Measurements from ENCODE around the gene KCND2.

DNA sequence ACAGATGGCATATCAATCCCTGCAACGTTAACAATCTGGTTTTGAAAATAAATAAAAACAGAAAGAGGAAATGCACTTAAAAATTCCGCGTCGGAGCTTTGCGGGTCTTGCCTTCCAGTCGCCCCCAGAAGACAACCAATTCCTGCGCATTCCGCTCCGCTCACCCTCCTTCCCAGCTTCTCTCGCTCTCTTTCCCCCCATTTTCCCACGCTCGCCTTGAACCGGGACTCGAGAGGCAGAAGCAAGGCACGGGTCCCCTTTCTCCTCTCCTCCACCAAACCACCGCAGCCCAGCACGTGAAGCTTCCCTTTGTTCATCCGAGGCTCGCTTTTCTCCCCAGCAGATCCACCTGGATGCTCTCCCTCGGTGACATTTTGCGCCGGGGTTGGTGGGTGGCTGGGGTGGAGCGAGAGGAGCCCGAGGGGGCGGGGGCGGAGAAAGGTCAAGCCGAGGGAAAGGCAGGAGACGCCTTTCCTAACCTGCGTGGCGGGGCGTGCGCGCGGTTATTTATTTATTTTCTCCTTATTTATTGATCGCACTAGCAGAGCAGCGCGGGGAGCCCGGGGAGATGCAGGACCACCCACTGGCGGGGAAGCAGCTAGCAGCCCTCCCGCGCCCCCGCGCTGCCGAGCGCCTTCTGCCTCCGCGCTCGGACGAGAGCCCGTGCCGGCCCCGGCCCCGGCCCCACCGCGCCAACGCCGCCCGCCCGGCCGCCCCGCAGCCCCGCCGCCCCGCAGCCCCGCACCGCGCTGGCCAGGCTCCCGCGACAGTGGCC, at the start of gene KCND2:
- TF ChIP-seq, protein P1, sequence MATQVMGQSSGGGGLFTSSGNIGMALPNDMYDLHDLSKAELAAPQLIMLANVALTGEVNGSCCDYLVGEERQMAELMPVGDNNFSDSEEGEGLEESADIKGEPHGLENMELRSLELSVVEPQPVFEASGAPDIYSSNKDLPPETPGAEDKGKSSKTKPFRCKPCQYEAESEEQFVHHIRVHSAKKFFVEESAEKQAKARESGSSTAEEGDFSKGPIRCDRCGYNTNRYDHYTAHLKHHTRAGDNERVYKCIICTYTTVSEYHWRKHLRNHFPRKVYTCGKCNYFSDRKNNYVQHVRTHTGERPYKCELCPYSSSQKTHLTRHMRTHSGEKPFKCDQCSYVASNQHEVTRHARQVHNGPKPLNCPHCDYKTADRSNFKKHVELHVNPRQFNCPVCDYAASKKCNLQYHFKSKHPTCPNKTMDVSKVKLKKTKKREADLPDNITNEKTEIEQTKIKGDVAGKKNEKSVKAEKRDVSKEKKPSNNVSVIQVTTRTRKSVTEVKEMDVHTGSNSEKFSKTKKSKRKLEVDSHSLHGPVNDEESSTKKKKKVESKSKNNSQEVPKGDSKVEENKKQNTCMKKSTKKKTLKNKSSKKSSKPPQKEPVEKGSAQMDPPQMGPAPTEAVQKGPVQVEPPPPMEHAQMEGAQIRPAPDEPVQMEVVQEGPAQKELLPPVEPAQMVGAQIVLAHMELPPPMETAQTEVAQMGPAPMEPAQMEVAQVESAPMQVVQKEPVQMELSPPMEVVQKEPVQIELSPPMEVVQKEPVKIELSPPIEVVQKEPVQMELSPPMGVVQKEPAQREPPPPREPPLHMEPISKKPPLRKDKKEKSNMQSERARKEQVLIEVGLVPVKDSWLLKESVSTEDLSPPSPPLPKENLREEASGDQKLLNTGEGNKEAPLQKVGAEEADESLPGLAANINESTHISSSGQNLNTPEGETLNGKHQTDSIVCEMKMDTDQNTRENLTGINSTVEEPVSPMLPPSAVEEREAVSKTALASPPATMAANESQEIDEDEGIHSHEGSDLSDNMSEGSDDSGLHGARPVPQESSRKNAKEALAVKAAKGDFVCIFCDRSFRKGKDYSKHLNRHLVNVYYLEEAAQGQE (IDR thresholded peaks at IDR 0.05; ENCODE audit: insufficient read depth in 1 of 2, low read depth in 2 of 2, low read length in 2 of 2) = no peak
- no peak for TF ChIP-seq TAF1 (IDR thresholded peaks at IDR 0.05; ENCODE audit: borderline replicate concordance, insufficient read depth, low read length)

Measured in PFSK-1 (cell line).